ENCODE data around the gene MEF2A.

MEF2A gene

DNA sequence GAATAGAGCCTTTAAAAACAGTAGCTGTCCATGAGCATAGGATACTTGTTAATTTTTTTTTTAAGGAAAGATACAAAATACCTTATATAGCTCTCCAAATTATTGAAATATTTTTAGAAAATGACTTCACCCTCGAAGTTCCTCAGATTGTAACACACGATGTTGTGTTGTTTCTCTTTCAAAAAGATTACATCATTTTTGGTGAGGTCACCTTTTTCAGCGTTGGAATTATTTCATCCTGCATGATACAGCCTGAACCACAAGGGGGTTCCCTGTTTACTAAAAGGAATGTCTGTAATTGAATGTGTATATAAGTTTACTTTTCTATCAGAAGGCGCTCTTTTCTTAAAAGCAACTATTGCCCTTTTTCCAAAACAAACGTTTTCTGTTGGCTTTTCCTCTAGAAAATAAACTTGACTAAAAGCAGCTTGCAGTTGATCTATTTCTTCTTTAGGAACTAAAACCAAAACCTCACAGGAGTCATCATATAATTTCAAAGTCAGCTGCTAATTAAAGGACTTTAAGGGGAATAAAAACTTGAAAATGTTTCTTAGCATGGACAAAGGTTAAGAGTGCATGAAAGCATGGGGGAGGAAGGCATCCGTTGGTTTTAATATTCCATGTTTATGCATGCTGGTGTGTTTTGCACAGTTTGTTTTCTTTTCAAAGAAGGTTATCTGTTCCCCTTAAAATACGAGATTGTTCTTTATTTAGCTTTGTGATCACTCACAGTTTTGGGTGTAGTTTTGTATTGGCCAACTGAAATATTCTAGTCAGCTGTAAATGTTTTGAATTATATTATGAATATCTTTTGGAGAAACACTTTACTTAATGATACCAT, 138.0 kb downstream of the MEF2A start:
- DNase-seq (ENCODE audit: low read depth in 2 of 2), result no peak

DNA sequence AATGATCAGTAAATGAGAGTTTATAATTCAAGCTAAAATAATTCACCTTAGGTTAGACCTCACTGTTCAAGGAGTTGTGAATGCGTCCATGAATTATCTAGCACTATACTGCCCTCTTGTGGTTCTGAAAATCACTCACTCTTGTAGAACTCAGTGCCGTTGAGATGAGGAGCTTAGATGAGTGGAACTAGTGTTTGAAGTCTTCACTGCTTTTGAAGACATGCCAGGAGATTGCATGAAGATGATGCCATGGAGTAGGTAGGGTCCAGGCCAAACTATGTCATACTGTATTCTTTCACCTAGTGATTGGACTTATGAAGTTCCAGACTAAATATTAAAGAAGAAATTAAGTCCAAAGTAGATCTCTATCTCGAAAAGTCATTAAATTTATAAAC, 138.7 kb downstream of the MEF2A start:
- DNase-seq (ENCODE audit: low read depth in 2 of 2), result no peak

DNA sequence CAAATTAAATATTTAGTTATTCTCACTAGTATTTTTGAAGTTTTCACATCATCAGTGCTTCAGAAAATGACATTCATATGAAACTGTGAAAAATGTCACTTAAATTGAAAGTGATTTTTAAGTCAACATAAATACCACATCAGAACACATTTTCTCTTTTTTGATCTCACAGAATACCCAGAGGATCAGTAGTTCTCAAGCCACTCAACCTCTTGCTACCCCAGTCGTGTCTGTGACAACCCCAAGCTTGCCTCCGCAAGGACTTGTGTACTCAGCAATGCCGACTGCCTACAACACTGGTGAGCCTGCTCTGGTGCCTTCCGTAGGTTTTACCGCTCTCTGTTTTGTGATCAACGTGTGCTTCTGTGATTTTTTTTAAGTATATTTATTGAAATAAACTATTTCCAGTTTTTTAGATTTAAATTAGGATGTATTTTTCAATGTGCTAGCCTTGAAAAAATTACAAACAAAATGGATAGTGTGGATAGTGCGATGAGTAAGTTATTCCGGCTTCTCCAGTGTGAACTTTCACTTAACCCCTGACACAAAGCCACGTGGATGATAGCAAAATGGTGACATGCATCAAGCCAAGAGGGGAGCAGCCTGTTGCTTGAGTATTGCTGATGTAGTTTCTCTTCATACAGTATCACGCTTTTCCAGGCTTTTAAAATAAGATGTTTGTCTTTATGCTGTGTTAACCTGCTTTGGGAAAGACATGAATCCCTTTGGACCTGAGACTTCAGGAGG, 140.9 kb downstream of the MEF2A start:
- no peak for DNase-seq (ENCODE audit: low read depth in 2 of 2)

DNA sequence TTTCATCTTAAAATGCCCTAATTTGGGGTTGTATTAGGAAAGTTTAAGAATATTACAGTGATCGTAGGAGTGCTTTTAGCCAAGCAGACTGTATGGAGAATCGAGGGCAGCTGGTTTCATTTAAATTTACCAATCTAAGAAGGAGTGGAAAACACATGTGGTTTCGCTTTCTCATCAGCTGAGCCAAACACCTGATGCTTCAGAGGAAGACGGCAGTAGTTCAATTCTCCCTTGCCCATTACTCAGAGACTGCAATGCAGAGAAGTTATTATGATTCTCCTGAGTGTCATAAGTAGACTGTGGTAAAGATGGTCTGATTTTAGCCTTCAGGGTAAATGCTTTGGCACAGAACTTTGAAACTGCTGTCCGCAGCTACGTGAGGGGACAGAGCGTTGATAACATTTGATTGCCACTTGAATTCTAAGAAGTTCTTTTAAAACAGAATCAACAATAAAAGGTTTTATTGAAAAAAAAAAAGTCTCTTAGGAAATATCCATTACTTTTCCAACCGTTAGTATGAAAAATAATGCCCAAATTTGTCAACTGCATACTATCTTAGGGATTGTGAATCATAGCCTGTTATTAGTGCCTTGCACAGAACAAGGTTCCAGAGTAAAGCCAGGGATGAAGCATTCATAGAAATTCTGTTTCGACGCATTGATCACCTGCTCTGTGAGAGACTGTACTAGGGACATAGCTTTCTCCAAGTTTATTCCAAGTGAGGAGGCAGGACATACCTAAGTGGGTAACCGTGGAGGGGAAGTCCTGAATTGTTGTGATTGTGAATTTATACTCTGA, 141.9 kb downstream of the MEF2A start:
- DNase-seq (ENCODE audit: low read depth in 2 of 2), result no peak

DNA sequence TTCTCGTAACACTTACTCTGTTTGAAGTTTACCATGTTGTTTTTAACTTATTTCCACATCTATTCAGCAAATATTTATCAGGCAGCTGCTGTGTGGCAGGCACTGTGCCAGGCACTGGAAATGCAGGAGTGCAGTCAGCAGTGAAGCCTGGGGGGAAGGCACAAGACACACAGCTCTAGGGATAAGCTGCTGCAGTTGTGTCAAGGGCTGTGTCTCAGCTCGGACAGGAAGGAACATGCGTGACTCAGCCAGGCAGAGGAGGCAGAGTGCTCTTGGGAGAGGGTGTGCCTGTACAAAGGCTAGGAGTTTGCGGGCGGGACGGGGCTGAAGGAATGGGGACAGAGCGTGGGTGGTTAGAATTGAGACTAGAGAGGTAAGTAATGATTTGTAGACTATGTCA, 142.8 kb downstream of the MEF2A start:
- DNase-seq (ENCODE audit: low read depth in 2 of 2), result no peak

DNA sequence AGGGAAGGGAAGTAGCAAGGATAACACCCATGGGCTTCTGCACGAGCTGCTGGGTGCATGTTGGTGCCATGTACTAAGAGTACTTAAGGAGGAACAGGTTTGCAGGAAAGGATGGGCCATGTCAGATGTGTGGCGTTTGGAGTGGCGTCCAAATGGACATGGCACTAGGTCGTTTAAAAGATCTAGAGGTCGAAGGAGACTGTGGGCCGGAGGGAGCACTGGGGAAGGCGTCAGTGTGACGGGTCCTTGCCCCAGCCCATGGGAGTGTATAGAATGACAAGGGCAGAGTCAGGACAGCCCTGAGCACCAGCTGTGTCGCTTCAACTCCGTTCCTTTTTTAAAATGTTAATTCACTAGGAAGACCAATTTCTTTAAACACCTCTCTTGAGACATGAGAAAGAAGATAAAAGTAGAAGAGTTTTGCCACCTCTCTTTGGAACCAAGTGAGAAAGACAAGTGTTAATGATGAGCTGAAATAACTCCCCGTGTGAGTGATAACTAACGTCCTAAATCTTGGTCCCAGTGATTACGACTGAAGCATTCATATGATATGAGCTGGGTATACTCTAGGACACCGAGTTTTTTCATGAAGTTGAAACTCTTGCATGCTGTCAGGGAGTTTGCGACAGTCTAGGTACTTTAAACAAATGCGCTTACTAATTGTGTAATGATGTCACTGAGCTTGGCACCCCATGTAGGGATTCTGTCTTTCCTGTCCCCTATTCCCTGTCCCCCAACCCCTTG, 143.6 kb downstream of the MEF2A start:
- DNase-seq (ENCODE audit: low read depth in 2 of 2), result no peak

DNA sequence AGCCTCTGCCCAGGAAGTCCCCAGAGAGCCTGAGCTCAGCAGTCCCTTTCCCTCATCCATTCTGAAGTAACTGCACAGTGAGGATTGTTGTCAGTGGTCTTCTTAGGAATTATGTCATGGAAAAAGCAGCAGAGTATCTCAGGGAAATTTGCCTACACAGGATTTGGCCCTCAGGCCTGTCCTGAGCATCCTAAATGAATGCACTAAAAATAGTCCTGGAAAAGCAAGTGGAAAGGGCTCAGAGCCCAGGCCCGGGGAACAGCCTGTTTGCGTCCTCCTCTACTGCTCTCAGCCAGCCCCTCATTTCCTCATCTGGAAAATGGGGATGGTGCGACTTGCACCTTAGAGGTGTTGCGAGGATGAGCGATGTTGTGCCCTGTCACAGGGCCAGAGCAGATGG, 145.8 kb downstream of the MEF2A start:
- DNase-seq (ENCODE audit: low read depth in 2 of 2), result no peak

DNA sequence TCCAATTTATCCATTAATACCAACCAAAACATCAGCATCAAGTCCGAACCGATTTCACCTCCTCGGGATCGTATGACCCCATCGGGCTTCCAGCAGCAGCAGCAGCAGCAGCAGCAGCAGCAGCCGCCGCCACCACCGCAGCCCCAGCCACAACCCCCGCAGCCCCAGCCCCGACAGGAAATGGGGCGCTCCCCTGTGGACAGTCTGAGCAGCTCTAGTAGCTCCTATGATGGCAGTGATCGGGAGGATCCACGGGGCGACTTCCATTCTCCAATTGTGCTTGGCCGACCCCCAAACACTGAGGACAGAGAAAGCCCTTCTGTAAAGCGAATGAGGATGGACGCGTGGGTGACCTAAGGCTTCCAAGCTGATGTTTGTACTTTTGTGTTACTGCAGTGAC, 146.6 kb downstream of the MEF2A start:
- no peak for DNase-seq (ENCODE audit: low read depth in 2 of 2)

DNA sequence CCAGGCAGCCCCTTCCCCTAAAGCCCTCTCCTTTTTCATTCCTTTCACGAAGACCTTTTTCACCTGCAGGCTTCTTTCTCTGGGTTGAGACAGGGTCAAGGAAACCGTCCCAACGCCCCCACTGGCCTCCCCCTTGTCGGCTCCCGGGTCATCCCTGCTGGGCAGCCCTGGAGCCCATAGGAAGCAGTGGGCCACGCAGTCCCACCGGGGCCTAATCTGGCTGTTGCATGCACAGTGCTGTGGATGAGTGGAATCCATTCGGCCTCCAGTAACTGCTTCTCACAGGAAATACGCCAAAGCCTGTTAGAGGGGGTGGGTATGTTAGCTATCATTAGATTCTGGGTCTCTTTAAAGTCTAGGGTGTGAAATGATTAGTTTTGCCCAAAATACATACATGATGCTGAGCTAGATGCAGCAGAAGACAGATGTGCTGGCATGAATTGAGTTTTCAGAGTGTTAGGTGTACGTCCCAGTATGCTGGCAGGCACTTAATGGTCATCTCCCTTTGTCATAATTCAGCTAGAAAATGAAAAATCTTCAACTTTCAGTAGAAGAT, 150.8 kb downstream of the MEF2A start:
- DNase-seq (ENCODE audit: low read depth in 2 of 2), result no peak

DNA sequence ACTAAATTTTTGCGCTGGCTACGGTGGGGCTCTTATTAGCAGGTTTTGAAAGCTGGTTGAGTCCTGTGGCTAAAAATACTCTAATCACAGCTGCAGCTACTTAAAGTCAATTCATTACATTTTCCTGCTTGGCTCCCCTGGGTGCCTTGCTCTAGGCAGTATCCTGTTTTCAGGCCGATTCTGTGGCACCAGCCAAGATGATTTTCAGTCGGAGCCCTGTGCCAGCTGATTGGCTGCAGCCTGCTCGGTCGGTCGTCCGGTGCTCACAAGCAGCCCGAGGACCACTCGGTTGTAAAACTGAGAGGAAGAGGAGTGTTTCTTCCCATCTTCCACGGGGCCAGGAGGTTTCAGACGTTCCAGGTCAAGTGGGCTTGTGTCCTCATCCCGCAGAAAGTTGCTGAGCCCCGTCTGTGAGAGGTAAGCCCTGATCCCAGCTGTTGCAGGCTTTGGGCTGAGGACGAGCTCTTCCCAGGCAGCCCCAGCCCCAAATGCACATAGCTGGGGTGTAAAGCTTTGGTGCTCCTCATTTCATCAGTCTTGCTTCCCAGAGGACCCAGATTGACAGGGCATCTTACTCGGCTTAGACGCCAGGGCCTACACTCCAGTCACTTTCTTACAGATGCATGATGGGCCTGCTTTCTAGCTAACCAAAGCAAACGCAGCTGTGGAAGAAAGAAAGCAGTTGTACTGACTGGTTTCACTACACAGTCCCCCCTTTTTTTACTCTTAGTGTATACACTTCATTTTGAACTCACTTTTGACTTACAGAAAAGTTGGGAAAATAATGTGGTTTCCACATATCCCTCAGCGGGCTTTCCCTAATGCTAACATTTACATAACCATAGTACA, 151.6 kb downstream of the MEF2A start:
- no peak for DNase-seq (ENCODE audit: low read depth in 2 of 2)

DNA sequence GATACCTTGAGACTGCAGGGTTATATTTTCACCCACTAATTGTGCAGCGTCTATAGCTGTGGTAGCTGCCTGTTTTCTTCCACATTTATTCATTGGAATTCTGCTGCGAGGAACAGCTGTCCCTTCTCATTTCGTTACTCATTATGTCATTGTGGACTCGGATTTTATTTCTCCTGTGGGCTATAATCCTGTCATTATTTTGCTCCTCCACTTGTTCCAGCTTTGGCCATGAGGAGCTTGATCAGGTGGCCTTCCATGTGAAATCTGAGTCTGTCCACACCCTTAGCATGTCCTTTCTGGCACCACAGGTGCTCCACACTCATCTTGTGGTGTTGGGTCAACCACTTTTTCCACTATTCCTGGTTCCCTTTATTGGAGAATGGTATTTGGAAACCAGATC, 152.6 kb downstream of the MEF2A start:
- DNase-seq (ENCODE audit: low read depth in 2 of 2), result no peak

DNA sequence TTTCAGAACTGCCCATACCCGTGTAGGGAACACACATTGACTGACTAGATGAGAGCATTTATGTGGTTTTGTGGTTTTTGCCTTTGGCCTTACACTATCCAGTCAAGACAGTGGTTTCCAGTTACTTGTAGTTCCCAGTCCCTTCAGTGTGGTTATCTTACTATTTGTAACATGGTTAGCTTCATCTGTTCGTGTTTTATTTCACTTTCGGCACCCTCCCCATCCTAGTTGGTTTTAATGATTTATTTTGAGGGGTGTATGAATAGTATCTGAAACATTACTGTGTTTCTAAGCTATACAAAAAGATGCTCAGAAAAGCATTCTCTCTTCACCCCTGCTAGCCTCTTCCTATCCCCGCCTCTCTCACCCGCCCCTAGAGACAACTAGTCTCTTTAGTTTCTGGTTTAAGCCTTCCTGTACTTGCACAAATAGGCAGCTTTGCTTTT, 153.3 kb downstream of the MEF2A start:
- no peak for DNase-seq (ENCODE audit: low read depth in 2 of 2)

DNA sequence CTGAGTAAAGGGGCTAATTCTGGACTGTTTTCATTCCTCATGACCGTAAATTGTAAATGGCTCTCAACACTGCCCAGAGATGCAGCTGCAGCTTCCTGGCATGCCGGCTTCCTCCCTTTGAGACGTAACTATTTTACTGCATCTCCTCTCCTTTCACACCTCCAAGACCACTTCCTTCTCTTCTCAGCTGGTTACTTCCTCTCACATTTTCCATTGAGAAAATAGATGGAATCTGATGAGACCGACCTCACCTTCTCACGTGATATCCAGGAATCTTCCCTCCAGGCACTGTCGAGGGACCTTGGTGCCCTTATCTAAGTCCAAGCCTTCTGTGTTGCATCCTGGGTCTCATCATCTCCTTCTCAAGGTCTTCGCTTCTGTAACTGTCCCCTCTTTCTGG, 154.7 kb downstream of the MEF2A start:
- no peak for DNase-seq (ENCODE audit: low read depth in 2 of 2)

DNA sequence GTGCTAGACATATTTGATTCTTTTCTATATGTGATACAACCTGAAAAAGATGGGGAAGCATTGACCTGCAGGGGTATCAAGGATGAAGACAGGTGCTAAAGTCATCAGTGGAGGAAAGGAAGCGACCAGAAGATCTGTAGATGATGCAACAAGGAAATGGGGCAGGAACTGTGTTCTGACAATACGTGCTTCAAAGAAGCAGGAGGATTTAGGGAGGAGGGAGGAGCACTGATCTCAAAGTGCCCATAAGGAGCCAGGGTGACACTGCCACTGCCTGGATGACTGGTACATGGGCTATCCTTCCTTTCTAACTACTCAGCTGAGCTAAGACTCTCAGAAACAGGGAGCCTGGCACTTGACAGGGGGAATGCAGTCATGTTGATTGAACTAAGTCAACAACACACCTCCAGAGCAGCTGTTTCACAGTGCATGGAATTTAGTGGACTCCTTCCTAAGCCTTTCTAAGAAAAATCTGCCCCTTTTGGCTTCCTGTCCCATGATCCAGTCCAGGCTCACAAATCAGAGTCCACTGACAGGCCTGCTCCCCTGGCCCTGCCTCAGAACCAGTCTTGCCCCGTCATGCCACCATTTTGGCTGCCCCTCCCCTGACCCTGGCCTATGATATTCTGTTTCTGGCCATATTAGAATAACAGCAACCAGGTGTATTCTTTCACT, 155.5 kb downstream of the MEF2A start:
- DNase-seq (ENCODE audit: low read depth in 2 of 2), result no peak

DNA sequence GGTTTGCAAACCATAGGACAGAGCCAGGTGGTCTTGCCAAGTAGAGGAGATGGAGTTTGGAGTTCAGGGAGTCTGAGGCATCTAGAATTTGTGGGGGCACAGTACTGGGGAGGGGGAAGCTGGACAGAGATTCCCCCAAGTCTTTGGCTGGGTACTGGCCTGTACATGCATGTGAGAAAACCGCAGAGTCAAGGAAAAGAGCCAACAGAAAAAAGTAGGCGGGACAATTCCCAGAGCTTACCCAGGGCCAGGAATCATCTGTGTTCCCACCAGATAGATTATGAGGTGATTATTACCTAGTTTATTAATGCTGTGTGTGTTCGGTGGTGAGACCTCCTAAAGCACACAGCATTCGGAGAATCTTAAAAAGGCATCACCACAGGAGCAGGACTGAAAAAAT, 156.1 kb downstream of the MEF2A start:
- DNase-seq (ENCODE audit: low read depth in 2 of 2), result no peak

DNA sequence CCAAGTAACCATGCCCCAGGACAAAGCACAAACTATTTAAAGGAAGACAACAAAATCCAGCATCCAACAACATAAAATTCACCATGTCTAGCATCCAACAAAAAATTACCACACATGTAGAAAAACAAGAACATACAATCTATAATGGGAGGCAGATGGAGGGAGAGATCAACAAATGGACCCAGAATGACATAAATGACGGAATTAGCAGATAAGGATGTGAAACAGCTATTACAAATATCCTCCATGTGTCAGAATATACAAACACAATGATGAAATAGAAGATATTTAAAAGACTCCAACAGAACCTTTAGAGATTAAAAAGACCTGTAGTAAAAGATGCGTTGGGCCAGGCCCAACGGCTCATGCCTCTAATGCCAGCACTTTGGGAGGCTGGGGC, 156.6 kb downstream of the MEF2A start:
- DNase-seq (ENCODE audit: low read depth in 2 of 2), result no peak

DNA sequence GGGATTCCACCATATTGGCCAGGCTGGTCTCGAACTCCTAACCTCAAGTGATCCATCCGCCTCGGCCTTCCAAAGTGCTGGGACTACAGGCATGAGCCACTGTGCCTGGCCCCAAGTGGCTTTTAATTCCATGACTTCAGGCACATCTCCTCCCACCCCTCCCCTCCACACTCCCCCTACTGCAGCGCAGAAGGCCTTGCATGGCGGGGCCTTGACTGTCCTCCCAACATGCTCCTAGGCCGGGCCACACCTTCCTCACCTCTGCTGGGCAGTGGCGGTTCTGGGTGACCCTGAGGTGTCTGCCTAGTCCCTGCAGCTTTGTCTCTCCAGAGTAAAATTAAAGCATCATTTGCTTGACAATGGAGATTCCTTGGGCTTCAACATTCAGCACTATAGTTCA, 160.5 kb downstream of the MEF2A start:
- no peak for DNase-seq (ENCODE audit: low read depth in 2 of 2)

DNA sequence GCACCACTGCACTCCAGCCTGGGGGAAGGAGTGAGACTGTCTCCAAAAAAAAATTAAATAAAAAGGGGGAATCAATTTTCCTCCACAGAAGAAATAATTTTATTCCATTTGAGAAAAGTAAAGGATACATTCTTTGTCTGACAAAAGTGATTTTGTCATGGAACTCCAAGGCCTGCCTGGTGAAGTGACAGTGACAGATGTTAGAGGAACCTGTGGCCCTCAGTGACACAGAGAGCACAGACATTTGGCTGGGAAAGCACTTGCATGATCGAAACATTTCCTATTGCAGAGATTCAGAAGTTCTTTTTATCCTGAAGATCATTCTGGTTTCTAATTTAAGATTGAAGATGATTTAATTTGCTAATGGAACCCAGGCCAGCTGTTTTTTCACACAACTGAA, 161.5 kb downstream of the MEF2A start:
- no peak for DNase-seq (ENCODE audit: low read depth in 2 of 2)

DNA sequence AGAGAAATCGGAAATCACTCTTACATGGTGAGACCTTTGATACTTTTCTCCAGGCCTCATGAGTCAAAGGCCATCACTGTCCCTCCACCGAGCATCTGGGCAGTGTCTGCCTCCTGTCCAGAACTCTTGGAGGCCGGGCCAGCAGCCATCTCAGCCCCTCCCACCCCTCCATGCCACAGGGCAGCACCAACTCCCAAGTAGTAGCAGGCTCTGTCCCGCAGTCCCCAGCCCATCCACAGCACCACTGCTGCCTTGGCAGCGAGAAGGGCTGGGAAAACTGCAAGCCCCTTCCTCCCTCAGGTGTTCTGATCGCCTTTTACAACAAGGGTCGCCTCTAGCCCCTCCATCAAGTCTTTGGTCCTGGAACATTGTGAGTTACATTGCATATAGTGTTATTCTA, 161.9 kb downstream of the MEF2A start:
- DNase-seq (ENCODE audit: low read depth in 2 of 2), result no peak

DNA sequence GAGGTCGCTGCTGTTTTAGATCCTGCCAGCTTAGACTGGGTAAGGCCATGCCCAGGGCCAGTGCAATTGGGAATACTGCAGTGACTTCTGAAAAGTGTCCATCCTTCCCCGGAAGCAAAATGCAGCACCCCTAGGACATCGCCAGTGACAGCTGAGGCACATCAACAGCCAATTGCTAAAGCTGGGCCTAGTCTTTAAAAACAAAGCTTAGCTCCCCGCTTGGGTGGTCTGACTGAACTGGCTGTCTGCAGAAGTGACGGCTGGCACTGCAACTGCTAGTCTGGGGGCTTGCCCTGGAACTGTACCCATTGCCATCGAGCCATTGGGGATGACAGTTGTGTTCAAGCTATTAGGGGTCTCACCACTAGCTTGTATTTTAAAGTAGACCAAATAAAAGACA, 163.1 kb downstream of the MEF2A start:
- DNase-seq (ENCODE audit: low read depth in 2 of 2), result no peak
